ENCODE data around the gene RPL6.

RPL6 gene

GRCh38 chr12:112380663-112381405 is 28.6 kb downstream of the RPL6 start:
- no peak overlapping the region for H2AK5ac ChIP-seq (ENCODE audit: low read depth, low read length)
- peak overlapping the region; percentile 65 for H3K9ac ChIP-seq (ENCODE audit: low read depth, low read length, poor library complexity)
- H3K9me3 ChIP-seq (replicated peaks in 1 of 2; ENCODE audit: control insufficient read depth in 2 of 2, insufficient read depth in 1 of 2, low read depth in 1 of 2, low read length in 2 of 2), result no peaks in the 10 kb centered on the region
- H3K36me3 ChIP-seq (replicated peaks in 1 of 2; ENCODE audit: control insufficient read depth in 2 of 2, insufficient read depth in 2 of 2, low read length in 2 of 2), result no peaks in the 10 kb centered on the region
- peaks cover 4 to 5% of the 10 kb centered on the region in 2 donors for H3K4me1 ChIP-seq (ENCODE audit: control insufficient read depth in 2 of 2, insufficient read depth in 1 of 2, low read depth in 1 of 2, low read length in 2 of 2)
- H2AFZ ChIP-seq (ENCODE audit: low read length), result peak overlapping the region; percentile 99
- no peak overlapping the region for H3K23ac ChIP-seq (ENCODE audit: low read depth, low read length, poor library complexity)
- no peak overlapping the region for H2BK15ac ChIP-seq (ENCODE audit: low read length)
- H3K27ac ChIP-seq (replicated peaks; ENCODE audit: low read length), result no peak overlapping the region
- peak overlapping the region; percentile 93 for H3K18ac ChIP-seq (ENCODE audit: low read length)
- WGBS, 2 donors (ENCODE audit: extremely low coverage in 2 of 2, insufficient read length in 2 of 2, insufficient replicate concordance in 1 of 2), result no CpG with 5 or more reads among the region's 34 CpGs
- no peak overlapping the region for H2BK12ac ChIP-seq (ENCODE audit: low read length)
- H4K8ac ChIP-seq (ENCODE audit: low read depth, low read length), result no peak overlapping the region
- no peak overlapping the region for H2BK5ac ChIP-seq (ENCODE audit: low read length)
- H3K79me1 ChIP-seq (ENCODE audit: low read depth, low read length), result peaks cover 2% of the 10 kb centered on the region
- no peak overlapping the region for H3K4ac ChIP-seq (ENCODE audit: low read length)
- no peak for DNase-seq (ENCODE audit: low spot score)
- no peak overlapping the region for H2BK120ac ChIP-seq (ENCODE audit: low read depth, low read length)
- H4K91ac ChIP-seq (ENCODE audit: low read depth, low read length, poor library complexity), result no peak overlapping the region
- peak overlapping the region; percentile 66 for H3K4me2 ChIP-seq (ENCODE audit: insufficient read depth, low read length, poor library complexity, severe bottlenecking)
- peak overlapping the region; percentile 78 for H3K14ac ChIP-seq (ENCODE audit: low read length)
- H3K27me3 ChIP-seq (ENCODE audit: control insufficient read depth in 3 of 3, insufficient read depth in 3 of 3, low read depth in 1 of 3, low read length in 3 of 3), result no peaks in the 10 kb centered on the region
- H3K4me3 ChIP-seq (ENCODE audit: low read length in 2 of 2), result peak overlapping the region; percentile 57 to 90

DNA sequence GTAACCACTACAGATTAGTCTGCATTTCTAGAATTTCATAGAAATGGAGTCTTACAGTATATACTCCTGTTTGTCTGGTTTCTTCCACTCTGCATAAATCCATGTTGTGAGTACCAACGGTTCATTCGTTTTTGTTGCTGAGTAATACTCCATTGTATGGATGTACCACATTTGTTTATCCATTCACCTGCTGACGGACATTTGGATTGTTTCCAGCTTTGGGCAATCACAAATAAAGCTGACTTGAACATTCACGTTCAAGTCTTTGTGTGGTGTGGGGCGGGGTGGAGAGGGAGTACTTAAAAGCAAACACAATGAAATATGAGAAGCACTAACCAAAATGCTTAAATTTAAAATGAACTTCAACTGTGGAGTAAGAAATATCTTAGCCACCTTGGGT is 34.3 kb downstream of the RPL6 start:
- Histone ChIP-seq H2BK12ac (ENCODE audit: low read length) (no peak overlapping the region), H2AFZ (ENCODE audit: low read length) (no peak overlapping the region), H2BK15ac (ENCODE audit: low read length) (no peak overlapping the region), H3K79me1 (ENCODE audit: low read depth, low read length) (peaks cover 4% of the 10 kb centered on the region), H3K4ac (ENCODE audit: low read length) (no peak overlapping the region), H3K4me1 (ENCODE audit: control insufficient read depth in 2 of 2, insufficient read depth in 1 of 2, low read depth in 1 of 2, low read length in 2 of 2) (no peaks in the 10 kb centered on the region), H3K14ac (ENCODE audit: low read length) (no peak overlapping the region), H3K27ac (replicated peaks; ENCODE audit: low read length) (no peak overlapping the region), H4K91ac (ENCODE audit: low read depth, low read length, poor library complexity) (no peak overlapping the region), H3K4me2 (ENCODE audit: insufficient read depth, low read length, poor library complexity, severe bottlenecking) (no peak overlapping the region), H3K18ac (ENCODE audit: low read length) (no peak overlapping the region), H3K9ac (ENCODE audit: low read depth, low read length, poor library complexity) (no peak overlapping the region), H3K36me3 (replicated peaks in 1 of 2; ENCODE audit: control insufficient read depth in 2 of 2, insufficient read depth in 2 of 2, low read length in 2 of 2) (peaks cover 0 to 4% of the 10 kb centered on the region in 2 donors), H3K23ac (ENCODE audit: low read depth, low read length, poor library complexity) (no peak overlapping the region), H3K9me3 (replicated peaks in 1 of 2; ENCODE audit: control insufficient read depth in 2 of 2, insufficient read depth in 1 of 2, low read depth in 1 of 2, low read length in 2 of 2) (peaks cover 0 to 9% of the 10 kb centered on the region in 2 donors), H4K8ac (ENCODE audit: low read depth, low read length) (no peak overlapping the region), H2BK120ac (ENCODE audit: low read depth, low read length) (no peak overlapping the region), H2AK5ac (ENCODE audit: low read depth, low read length) (no peak overlapping the region), H3K27me3 (ENCODE audit: control insufficient read depth in 3 of 3, insufficient read depth in 3 of 3, low read depth in 1 of 3, low read length in 3 of 3) (no peaks in the 10 kb centered on the region), H2BK5ac (ENCODE audit: low read length) (no peak overlapping the region), H3K4me3 (ENCODE audit: low read length in 2 of 2) (no peak overlapping the region)
- no CpG with 5 or more reads among the region's 5 CpGs for WGBS, 2 donors (ENCODE audit: extremely low coverage in 2 of 2, insufficient read length in 2 of 2, insufficient replicate concordance in 1 of 2)
- no peak for DNase-seq (ENCODE audit: low spot score)

- Histone ChIP-seq H2BK120ac (ENCODE audit: low read depth, low read length) (no peak overlapping the region), H3K4me1 (ENCODE audit: control insufficient read depth in 2 of 2, insufficient read depth in 1 of 2, low read depth in 1 of 2, low read length in 2 of 2) (no peaks in the 10 kb centered on the region), H3K4ac (ENCODE audit: low read length) (no peak overlapping the region), H3K79me1 (ENCODE audit: low read depth, low read length) (peaks cover 4% of the 10 kb centered on the region), H3K9me3 (replicated peaks in 1 of 2; ENCODE audit: control insufficient read depth in 2 of 2, insufficient read depth in 1 of 2, low read depth in 1 of 2, low read length in 2 of 2) (peaks cover 0 to 9% of the 10 kb centered on the region in 2 donors), H2BK5ac (ENCODE audit: low read length) (no peak overlapping the region), H4K8ac (ENCODE audit: low read depth, low read length) (no peak overlapping the region), H4K91ac (ENCODE audit: low read depth, low read length, poor library complexity) (no peak overlapping the region), H3K4me3 (ENCODE audit: low read length in 2 of 2) (no peak overlapping the region), H3K23ac (ENCODE audit: low read depth, low read length, poor library complexity) (no peak overlapping the region), H3K27ac (replicated peaks; ENCODE audit: low read length) (no peak overlapping the region), H3K9ac (ENCODE audit: low read depth, low read length, poor library complexity) (no peak overlapping the region), H3K18ac (ENCODE audit: low read length) (no peak overlapping the region), H3K36me3 (replicated peaks in 1 of 2; ENCODE audit: control insufficient read depth in 2 of 2, insufficient read depth in 2 of 2, low read length in 2 of 2) (peaks cover 0 to 4% of the 10 kb centered on the region in 2 donors), H2AFZ (ENCODE audit: low read length) (no peak overlapping the region), H2BK12ac (ENCODE audit: low read length) (no peak overlapping the region), H2AK5ac (ENCODE audit: low read depth, low read length) (no peak overlapping the region), H3K4me2 (ENCODE audit: insufficient read depth, low read length, poor library complexity, severe bottlenecking) (no peak overlapping the region), H2BK15ac (ENCODE audit: low read length) (no peak overlapping the region), H3K27me3 (ENCODE audit: control insufficient read depth in 3 of 3, insufficient read depth in 3 of 3, low read depth in 1 of 3, low read length in 3 of 3) (no peaks in the 10 kb centered on the region), H3K14ac (ENCODE audit: low read length) (no peak overlapping the region)
- WGBS, 2 donors (ENCODE audit: extremely low coverage in 2 of 2, insufficient read length in 2 of 2, insufficient replicate concordance in 1 of 2), result no CpG with 5 or more reads among the region's 3 CpGs
- DNase-seq (ENCODE audit: low spot score), result no peak
These were observed 35.2 kb downstream of the RPL6 start for GRCh38 chr12:112374166-112374740.

DNA sequence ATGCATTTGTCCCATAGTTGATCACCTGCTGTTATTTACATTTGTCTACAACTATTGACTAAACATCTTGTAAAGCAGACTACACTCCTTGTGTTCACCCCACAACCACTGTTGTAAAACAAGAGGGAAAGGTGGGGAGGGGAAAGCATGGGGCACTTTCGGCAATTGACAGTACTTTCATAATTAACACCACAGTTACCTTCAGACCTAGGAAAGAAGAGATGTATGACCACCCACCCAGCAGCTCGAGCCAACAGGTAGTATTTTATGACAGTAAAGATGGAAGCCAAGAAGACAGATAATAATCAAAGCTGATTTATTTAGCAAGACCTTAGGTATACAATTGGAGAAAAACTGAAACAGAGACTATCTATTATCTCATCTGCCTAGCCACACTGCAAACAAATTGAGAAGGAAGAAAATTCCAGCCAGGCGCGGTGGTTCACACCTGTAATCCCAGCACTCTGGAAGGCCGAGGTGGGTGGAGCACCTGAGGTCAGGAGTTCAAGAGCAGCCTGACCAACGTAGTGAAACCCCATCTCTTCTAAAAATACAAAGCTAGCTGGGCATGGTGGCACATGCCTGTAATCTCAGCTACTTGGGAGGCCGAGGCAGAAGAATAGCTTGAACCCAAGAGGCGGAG is 38.4 kb downstream of the RPL6 start:
- H3K23ac ChIP-seq (ENCODE audit: low read depth, low read length, poor library complexity), result no peak overlapping the region
- no peak overlapping the region for H3K27ac ChIP-seq (replicated peaks; ENCODE audit: low read length)
- H4K8ac ChIP-seq (ENCODE audit: low read depth, low read length), result no peak overlapping the region
- H3K79me1 ChIP-seq (ENCODE audit: low read depth, low read length), result peaks cover 2% of the 10 kb centered on the region
- H4K91ac ChIP-seq (ENCODE audit: low read depth, low read length, poor library complexity), result no peak overlapping the region
- no peaks in the 10 kb centered on the region for H3K27me3 ChIP-seq (ENCODE audit: control insufficient read depth in 3 of 3, insufficient read depth in 3 of 3, low read depth in 1 of 3, low read length in 3 of 3)
- no peaks in the 10 kb centered on the region for H3K4me1 ChIP-seq (ENCODE audit: control insufficient read depth in 2 of 2, insufficient read depth in 1 of 2, low read depth in 1 of 2, low read length in 2 of 2)
- no peak for DNase-seq (ENCODE audit: low spot score)
- H2AFZ ChIP-seq (ENCODE audit: low read length), result no peak overlapping the region
- H3K4ac ChIP-seq (ENCODE audit: low read length), result no peak overlapping the region
- no peak overlapping the region for H3K9ac ChIP-seq (ENCODE audit: low read depth, low read length, poor library complexity)
- no peak overlapping the region for H3K4me3 ChIP-seq (ENCODE audit: low read length in 2 of 2)
- no CpG with 5 or more reads among the region's 8 CpGs for WGBS, 2 donors (ENCODE audit: extremely low coverage in 2 of 2, insufficient read length in 2 of 2, insufficient replicate concordance in 1 of 2)
- no peak overlapping the region for H2BK12ac ChIP-seq (ENCODE audit: low read length)
- H3K9me3 ChIP-seq (replicated peaks in 1 of 2; ENCODE audit: control insufficient read depth in 2 of 2, insufficient read depth in 1 of 2, low read depth in 1 of 2, low read length in 2 of 2), result peaks cover 0 to 9% of the 10 kb centered on the region in 2 donors
- H3K18ac ChIP-seq (ENCODE audit: low read length), result no peak overlapping the region
- peaks cover 0 to 4% of the 10 kb centered on the region in 2 donors for H3K36me3 ChIP-seq (replicated peaks in 1 of 2; ENCODE audit: control insufficient read depth in 2 of 2, insufficient read depth in 2 of 2, low read length in 2 of 2)
- H2BK15ac ChIP-seq (ENCODE audit: low read length), result no peak overlapping the region
- no peak overlapping the region for H3K14ac ChIP-seq (ENCODE audit: low read length)
- H2AK5ac ChIP-seq (ENCODE audit: low read depth, low read length), result no peak overlapping the region
- no peak overlapping the region for H2BK5ac ChIP-seq (ENCODE audit: low read length)
- no peak overlapping the region for H2BK120ac ChIP-seq (ENCODE audit: low read depth, low read length)
- H3K4me2 ChIP-seq (ENCODE audit: insufficient read depth, low read length, poor library complexity, severe bottlenecking), result no peak overlapping the region
